Stimulated activated CD4-positive, alpha-beta T cell treated with anti-CD3 and anti-CD28 coated beads, TNF-alpha, amount 100 ng/mL, for 1 hour (primary cell): Measurements from ENCODE around the gene TAF1B.

Experiments
- DNase-seq, 3 donors: peaks; one replicate each; pipeline ENCODE4 v3.0.0-alpha.2; 2020; ENCODE audit warnings: low read depth in 3 of 3, low spot score in 1 of 3

The TAF1B gene

DNA sequence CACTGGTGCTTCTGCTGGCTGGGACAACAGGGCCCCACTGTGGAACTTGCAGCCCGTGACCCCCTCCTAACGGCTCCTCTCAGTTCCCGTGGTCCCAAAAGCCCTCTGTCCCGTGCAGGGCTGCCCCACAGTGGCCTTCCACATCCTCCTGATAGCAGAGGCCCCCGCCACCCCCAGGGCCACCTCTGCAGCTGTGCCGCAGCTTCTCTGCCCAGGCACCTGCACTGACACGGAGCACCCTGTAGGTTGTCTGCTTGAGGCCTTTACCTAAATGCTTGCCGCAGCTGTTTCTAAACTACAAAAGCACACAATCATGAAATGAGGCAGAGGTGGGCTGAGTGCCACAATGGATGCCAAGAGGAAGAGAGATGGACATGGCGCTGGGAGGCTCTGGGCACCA lies 94.7 kb downstream of the TAF1B start:
- no peak for DNase-seq

DNA sequence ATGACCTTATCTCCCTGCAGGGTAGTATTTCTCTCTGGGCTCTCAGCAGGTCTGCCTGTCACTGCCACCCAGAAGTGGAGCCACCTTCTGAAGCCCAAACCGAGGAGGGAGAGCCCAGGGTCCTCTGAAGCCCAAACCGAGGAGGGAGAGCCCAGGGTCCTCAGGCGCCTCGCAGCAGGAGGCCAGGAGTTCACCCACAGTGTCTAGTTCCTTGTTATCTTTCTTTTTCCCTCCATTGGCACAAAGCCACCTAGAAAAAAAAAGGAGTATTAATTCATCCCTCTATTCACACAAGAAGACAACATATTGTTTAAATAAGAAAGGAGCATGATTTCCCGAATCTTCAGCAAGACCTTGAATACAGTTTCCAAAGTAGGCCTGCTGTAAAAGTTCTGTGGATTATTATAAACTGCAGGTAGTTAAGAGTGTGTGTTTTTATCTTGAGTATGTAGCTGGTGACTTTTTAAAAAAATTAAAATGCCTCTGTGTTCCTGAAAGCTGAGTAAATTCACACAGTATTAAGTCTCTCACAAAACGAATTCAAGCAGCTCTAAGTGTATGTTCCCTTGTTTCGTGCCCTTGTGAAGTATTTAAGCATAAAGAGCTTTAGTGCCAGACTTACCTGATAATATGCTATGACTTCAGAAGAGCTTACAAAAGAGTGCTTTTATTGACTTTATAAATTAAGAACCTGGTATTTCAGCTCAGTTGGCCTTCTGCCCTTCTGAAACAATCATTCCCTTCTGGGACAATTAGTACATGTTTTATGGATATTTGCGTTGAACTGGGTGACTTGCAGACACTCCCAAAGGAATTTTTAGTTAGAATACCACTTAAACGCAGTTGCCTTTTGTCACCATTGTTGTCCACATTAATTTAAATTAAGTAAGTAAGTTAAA lies 96.6 kb downstream of the TAF1B start:
- no peak for DNase-seq

DNA sequence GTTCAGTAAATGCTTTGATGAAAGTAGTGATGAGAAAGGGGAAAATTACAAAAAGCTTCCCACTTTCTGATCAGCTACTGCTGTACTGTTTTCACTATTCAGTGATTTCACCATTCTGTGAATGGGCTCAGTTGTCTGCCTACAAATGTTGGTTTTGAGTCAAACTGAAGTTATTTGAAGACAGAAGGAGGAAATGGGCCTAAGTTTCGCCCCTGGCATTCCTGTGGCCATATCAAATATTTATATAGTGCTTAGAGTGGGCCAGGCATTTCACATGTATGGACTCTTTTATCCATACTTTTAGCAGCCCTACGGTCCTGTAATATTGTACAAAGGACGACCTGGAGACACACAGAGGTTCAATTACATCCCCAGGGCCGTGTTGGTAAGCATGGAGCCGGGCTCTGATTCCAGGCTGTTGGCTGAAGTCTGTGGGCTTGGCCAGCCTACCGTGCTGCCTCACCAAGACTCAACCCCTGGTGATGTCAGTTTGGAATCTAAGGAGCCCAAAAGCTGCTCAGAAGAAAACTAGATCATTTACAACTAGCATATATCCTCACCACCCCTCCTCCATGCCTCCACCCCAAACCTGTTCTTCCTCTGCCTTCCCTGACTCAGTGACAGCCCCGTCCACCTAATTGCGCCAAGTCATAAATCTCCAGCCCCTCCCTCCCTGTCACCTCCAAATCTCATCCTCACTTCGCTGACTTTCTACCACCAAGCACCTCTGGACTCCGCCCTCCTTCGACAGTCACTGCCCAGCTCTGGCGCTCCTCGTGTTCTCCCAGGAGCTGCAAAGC lies 98.1 kb downstream of the TAF1B start:
- DNase-seq, result no peak

GRCh38 chr2:9941996-9942390 lies 98.7 kb downstream of the TAF1B start:
- DNase-seq, result no peak

DNA sequence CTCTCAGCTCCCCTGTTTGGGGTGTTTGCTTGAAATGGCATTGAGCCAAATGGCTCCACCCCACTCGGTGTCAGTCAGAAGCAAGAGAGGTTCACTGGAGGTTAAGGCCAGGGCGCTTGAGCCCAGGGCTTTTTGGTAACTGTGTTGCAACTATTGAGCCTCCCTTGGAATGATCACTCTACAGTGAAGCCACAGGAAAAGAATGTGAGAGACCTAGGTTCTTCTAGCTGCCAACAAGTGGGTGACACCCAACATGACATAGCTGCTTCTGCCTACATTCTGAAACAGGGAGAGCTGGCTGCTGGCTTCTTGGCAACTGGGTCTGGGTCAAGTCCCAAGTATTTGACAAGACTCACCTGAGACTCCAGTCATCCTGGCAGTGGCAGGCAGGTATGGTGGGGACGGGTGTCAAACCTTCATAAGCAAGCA lies 101.1 kb downstream of the TAF1B start:
- no peak for DNase-seq

GRCh38 chr2:9945596-9945995 lies 102.3 kb downstream of the TAF1B start:
- DNase-seq, result no peak

GRCh38 chr2:9946076-9946475 lies 102.8 kb downstream of the TAF1B start:
- DNase-seq, result no peak

- no peak for DNase-seq
Measured at GRCh38 chr2:9946818-9947217, 103.5 kb downstream of the TAF1B start.

DNA sequence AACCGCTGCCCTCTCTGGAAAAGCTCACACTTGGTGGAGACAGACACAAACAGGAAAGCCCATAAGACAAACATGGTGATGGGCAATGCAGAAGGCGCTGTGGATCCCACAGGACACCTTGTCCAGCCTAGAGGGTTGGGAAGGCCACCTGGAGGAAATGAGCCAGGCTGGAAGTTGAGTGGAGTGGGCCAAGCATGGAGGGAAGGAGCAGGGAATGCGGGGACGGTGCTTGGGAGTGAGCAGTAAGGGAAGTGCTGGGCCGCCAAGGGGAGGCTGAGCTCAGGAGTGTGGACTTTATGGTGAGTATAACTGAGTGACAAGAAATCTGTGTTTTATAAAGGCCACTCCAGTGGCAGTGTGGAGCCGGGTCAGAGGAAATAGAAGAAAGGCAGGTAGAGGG lies 105.4 kb downstream of the TAF1B start:
- no peak for DNase-seq

DNA sequence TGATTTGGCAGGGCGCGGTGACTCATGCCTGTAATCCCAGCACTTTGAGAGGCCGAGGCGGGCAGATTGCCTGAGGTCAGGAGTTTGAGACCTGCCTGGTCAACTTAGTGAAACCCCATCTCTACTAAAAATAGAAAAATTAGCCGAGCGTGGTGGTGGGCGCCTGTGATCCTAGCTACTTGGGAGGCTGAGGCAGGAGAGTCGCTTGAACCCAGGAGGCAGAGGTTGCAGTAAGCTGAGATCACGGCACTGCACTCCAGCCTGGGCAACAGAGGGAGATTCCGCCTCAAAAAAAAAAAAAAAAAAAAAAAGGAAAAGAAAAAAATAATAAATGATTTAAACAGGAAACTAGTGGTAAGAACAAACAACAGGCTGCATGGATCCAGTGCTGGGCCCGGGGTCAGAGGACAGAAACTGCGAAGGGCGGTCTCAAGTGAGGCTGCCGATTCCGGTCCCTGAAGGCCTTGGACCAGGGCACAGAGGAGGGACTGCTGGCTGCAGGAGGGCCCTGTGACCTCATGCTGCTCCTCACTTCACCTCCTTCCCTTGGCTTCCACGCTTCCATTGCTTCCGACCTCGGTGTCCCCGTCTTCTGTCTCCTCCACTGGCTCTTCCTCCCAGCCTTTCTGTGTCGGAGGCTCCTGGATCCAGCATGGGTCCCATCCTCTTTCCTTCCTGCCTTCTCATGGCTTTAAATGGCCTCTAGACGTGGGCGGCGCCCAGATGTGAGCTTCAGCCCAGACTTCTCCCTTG lies 106.1 kb downstream of the TAF1B start:
- no peak for DNase-seq

DNA sequence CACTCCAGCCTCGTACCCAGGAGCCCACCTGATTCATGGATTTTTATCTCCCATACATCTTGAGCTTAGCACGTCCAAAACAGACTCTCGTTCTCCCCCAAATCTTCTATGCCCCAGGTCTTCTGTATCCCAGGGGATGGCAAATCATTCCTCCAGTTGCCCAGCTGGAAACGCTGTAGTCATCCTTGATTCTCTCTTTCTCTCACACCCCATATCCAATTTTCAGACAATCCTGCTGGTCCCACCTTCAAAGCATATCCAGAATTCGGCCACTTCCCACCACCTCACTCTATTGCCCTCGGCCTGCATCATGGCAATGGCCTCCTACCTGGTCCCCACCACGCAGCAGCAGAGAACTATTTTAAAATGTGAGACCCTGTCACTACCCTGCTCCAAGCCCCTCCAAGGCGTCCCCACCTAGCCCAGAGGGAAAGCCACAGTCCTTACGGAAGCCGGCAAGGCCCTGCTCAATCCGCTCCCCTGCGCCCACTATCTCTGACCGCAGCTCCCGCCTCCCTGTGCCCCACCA lies 106.8 kb downstream of the TAF1B start:
- no peak for DNase-seq

DNA sequence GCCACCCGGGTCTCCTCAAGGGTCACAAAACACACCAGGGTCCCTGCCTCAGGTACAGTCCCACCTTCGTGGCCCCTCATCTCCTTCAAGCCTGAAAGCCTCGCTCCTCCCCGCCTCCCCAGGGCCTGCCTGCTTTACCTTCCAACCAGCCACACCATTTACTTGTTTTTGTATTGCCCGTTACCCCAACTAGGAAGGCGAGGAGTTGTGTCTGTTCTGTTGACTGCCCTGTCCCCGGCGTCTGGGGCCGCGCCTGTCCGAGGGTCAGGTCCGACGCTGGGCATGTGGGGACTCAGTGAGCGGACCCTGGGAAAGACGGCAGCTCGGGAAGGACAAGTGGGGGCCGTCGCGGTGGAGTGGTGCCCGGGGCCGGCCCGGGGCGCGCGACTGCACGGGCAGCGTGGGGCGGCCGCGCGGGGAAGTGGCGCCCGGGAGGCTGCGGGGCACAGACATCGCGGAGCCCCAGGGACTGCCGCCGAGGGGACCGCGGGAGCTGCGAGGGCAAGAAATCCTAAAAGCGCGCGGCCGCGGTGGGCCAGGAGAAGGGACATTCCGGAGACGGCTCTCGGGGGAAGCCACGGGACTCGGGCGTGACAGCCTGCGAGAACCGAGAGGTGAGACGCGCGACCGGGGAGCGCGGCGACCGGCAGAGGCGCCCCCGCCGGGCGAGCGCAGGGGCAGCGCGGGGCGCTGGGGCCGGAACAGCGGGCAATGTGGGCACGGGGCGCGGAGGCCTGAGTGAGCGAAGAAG lies 107.4 kb downstream of the TAF1B start:
- no peak for DNase-seq

- DNase-seq, result no peak
Measured at GRCh38 chr2:9951272-9951521, 107.9 kb downstream of the TAF1B start.

DNA sequence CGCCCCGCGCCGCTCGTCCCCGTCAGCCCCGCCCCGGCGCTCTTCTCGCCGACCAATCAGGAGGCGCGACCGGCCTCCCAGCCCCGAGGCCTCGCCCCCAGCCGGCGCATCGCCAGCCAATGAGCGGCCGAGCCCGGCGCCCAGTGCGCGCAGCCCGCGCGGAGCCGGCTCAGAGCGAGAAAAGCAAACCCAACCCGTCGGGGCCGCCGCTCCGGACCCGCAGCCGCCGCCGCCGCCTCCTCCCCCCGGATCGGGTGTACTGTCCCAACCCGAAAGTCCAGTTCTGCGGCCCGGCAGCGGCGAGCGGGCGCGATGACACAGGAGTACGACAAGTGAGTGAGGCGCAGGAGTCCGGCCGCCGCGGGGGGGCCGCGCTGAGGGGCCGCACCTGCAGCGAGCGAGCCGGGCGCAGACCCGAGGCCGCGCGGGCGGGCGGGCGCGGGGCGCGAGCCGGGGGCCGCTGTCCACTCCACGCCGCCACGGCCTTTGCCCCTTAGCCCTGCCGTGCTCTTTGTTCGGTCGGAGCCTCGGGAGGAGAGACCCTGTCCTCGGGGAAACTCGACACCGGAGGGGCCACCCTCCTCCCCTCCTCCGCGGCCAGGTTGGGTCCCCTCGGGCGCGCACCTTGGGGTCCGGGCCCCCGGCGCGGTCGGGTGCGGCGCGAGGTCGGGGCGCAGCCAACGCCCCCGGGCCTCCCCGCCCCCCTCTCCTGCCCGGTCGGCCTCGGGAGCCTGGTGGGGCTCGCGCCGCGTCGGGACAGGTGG lies 108.4 kb downstream of the TAF1B start, which contains the start of gene GRHL1:
TSS of gene GRHL1 (plus strand) at position 172 of the 764 bp plus-strand sequence. CDS start at position 313, 141 bp downstream.
- DNase-seq, result peak; percentile 76 to 85 (median 84)

DNA sequence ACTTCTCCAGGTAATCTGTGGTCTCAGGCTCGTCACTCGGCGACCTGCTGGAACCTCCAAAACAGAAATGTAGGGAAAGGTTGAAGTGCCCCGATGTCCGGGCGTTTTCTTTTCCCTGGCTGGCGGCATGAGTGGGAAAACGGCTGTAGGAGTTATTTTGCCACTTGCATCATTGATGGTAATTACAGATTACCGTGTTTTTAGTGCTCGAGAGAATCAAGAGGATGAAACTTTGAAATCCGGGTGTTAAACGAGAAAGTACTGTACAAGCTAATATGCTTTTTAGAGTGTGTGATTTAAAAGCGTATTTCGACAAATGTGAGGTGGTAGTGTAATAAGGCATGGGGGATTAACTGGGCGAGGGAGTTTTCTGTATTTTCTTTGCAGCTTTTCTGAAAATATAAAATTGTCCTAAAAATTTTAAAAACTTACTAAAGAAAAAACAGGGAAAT lies 109.0 kb downstream of the TAF1B start:
- no peak for DNase-seq

DNA sequence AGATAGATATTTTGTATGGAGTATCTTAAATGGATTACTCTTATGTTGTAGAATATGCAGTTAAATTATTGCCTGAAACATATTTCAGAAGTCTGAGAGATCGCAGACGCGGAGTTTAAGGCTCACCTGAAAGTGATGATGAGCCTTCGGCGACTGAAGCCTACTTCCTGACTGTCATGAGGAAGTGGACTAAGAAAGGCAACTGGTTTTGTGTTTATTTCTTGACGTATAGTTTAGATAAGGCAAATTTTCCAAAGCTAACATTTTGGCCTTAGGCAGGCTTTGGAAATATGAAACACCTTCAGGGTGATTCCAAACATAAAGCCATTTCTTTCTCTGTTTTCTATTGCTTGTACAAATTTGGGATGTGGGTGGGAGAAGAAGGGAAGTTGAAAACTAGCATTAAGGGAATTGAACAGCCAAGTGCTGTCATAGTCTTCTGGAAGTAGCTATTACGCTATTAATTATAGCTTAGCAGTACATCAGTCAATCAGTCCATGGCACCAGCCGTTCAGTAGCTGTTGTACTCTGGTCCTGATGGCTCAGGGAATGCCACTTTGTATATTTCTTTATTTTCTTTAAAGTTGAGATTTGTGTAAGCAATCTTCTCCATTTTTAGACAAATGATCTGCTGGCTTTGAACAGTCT lies 109.7 kb downstream of the TAF1B start:
- no peak for DNase-seq

GRCh38 chr2:9954136-9954535 lies 110.9 kb downstream of the TAF1B start:
- no peak for DNase-seq

GRCh38 chr2:9958057-9958456 lies 114.8 kb downstream of the TAF1B start:
- DNase-seq, result no peak

GRCh38 chr2:9959262-9959661 lies 116.0 kb downstream of the TAF1B start:
- no peak for DNase-seq
